IMR-90 (cell line): Measurements from ENCODE around the gene SHROOM3. TPM values are rescaled to one million over a fixed set of nuclear protein-coding genes. Genes with fewer than 3 reads are reported as not detected.

ENCODE experiments used
- ATAC-seq: fragments of 200-7000 bp; cut with Tn5 transposase; 2 replicates; pipeline ENCODE4 v1.9.1; 2020; ENCODE audit warnings: low read depth, mild to moderate bottlenecking, moderate library complexity
- BruUV-seq: library from RNA; stranded (reverse); fragments of 400-500 nt; replicated peaks from 2 replicates; lab custom pipeline; 2021; lab: Mats Ljungman, UMichigan
- CTCF ChIA-PET: fragments of 300-600 bp; formaldehyde crosslinking; extraction: SDS; loops from one replicate; lab custom pipeline; 2021; ENCODE audit warnings: antibody characterized with exemption; lab: Yijun Ruan, JAX
- POLR2A ChIA-PET: fragments of 300-600 bp; sonication (Branson Sonifier 250); formaldehyde crosslinking; loops from one replicate; lab custom pipeline; 2022; ENCODE audit warnings: antibody characterized with exemption; ENCODE audit not compliant: unreplicated experiment; lab: Charles Lee
- DNase-seq: peaks from one replicate; pipeline ENCODE4 v3.0.0; 2013
- H2AFZ ChIP-seq: replicated peaks from 2 replicates; pipeline ENCODE3; 2013; ENCODE audit warnings: low read length, mild to moderate bottlenecking; ENCODE audit not compliant: poor library complexity
- H2AK5ac ChIP-seq: 2 replicates; pipeline ENCODE4 v1.6.1; 2013; ENCODE audit warnings: low read depth, low read length, inconsistent platforms
- H2AK9ac ChIP-seq: replicated peaks from 2 replicates; pipeline ENCODE3; 2013; ENCODE audit warnings: mild to moderate bottlenecking, low read depth, low read length, moderate library complexity; ENCODE audit not compliant: poor library complexity
- H2BK120ac ChIP-seq: 2 replicates; pipeline ENCODE4 v1.6.1; 2013; ENCODE audit warnings: low read depth, low read length, inconsistent platforms
- H2BK15ac ChIP-seq: 3 replicates; pipeline ENCODE4 v1.6.1; 2013; ENCODE audit warnings: low read depth, low read length, inconsistent platforms
- H2BK20ac ChIP-seq: 2 replicates; pipeline ENCODE4 v1.6.1; 2013; ENCODE audit warnings: low read depth, mild to moderate bottlenecking, inconsistent platforms, low read length, moderate library complexity
- H2BK5ac ChIP-seq: 2 replicates; pipeline ENCODE4 v1.6.1; 2013; ENCODE audit warnings: mild to moderate bottlenecking, low read depth, low read length, inconsistent platforms; ENCODE audit not compliant: poor library complexity, severe bottlenecking
- H3K14ac ChIP-seq: replicated peaks from 2 replicates; pipeline ENCODE4 v1.6.1; 2013; ENCODE audit warnings: low read depth, low read length, inconsistent platforms
- H3K18ac ChIP-seq: 2 replicates; pipeline ENCODE4 v1.6.1; 2013; ENCODE audit warnings: low read depth, low read length, control low read depth
- H3K23ac ChIP-seq: 2 replicates; pipeline ENCODE4 v1.6.1; 2013; ENCODE audit warnings: low read depth, low read length, inconsistent platforms
- H3K27ac ChIP-seq: 2 replicates; pipeline ENCODE4 v1.5.1; 2013; ENCODE audit warnings: mild to moderate bottlenecking, control low read depth, low read length; ENCODE audit not compliant: insufficient read depth
- H3K27me3 ChIP-seq: 2 replicates; pipeline ENCODE4 v1.6.1; 2013; ENCODE audit warnings: low read length; ENCODE audit not compliant: control insufficient read depth, insufficient read depth
- H3K36me3 ChIP-seq: 2 replicates; pipeline ENCODE4 v1.6.1; 2013; ENCODE audit warnings: low read length, mixed read lengths; ENCODE audit not compliant: control insufficient read depth, insufficient read depth
- H3K4ac ChIP-seq: 2 replicates; pipeline ENCODE4 v1.6.1; 2013; ENCODE audit warnings: low read depth, low read length, inconsistent platforms
- H3K4me1 ChIP-seq: 2 replicates; pipeline ENCODE4 v1.6.1; 2013; ENCODE audit warnings: low read length, mixed read lengths; ENCODE audit not compliant: control insufficient read depth, insufficient read depth
- H3K4me2 ChIP-seq: 2 replicates; pipeline ENCODE4 v1.6.1; 2013; ENCODE audit warnings: low read depth, mild to moderate bottlenecking, control low read depth, low read length, moderate library complexity
- H3K4me3 ChIP-seq: 2 replicates; pipeline ENCODE4 v1.5.1; 2013; ENCODE audit warnings: low read depth, mild to moderate bottlenecking, control low read depth, low read length, moderate library complexity; ENCODE audit not compliant: insufficient read depth
- H3K56ac ChIP-seq: 2 replicates; pipeline ENCODE4 v1.6.1; 2013; ENCODE audit warnings: low read length, inconsistent platforms; ENCODE audit not compliant: insufficient read depth; ENCODE audit errors: extremely low read depth
- H3K79me1 ChIP-seq, 2 experiments: 2 replicates each; pipeline ENCODE4 v1.6.1; 2013; ENCODE audit warnings: low read length in 2 of 2, inconsistent platforms in 1 of 2, low read depth in 1 of 2
- H3K9ac ChIP-seq: 2 replicates; pipeline ENCODE4 v1.6.1; 2013; ENCODE audit warnings: low read depth, low read length, control low read depth
- H3K9me1 ChIP-seq: 2 replicates; pipeline ENCODE4 v1.6.1; 2013; ENCODE audit warnings: low read length, inconsistent platforms; ENCODE audit not compliant: insufficient read depth
- H3K9me3 ChIP-seq: 2 replicates; pipeline ENCODE4 v1.6.1; 2013; ENCODE audit warnings: low read length; ENCODE audit not compliant: control insufficient read depth, insufficient read depth
- H4K20me1 ChIP-seq: 2 replicates; pipeline ENCODE4 v1.6.1; 2013; ENCODE audit warnings: low read length, inconsistent platforms; ENCODE audit not compliant: insufficient read depth
- H4K5ac ChIP-seq: 2 replicates; pipeline ENCODE4 v1.6.1; 2013; ENCODE audit warnings: mild to moderate bottlenecking, low read depth, low read length, control low read depth
- H4K8ac ChIP-seq, 2 experiments: 2 replicates each; pipeline ENCODE4 v1.6.1; 2013; ENCODE audit warnings: low read depth in 2 of 2, low read length in 2 of 2, control low read depth in 1 of 2, inconsistent platforms in 1 of 2
- H4K91ac ChIP-seq: 2 replicates; pipeline ENCODE4 v1.6.1; 2013; ENCODE audit warnings: low read depth, low read length, inconsistent platforms; ENCODE audit not compliant: insufficient read depth
- BHLHE40 ChIP-seq: fragments of 150-350 bp; IDR thresholded peaks from 2 replicates; pipeline ENCODE4 v1.6.1; 2016; ENCODE audit warnings: mild to moderate bottlenecking, low read depth, low read length
- FOS ChIP-seq: fragments of 150-350 bp; IDR thresholded peaks from 2 replicates; pipeline ENCODE4 v1.6.1; 2016; ENCODE audit warnings: low read depth, low read length
- WGBS, 2 experiments: methylation state at CpG; one replicate each; pipeline versions ENCODE4 v1.1.5 to v1.1.7; 2013; ENCODE audit warnings: missing lambda C conversion rate in 2 of 2; ENCODE audit not compliant: insufficient read length in 1 of 2; ENCODE audit errors: extremely low coverage in 2 of 2; 5-methylcytosine and 5-hydroxymethylcytosine counted together
- dilution Hi-C: fragments of 300-500 bp; cut with HindIII; formaldehyde crosslinking; loops from one replicate; pipeline ENCODE4 v1.14.3; 2018; ENCODE audit warnings: low sequenced_read_pairs; ENCODE audit not compliant: unreplicated experiment
- in situ Hi-C: fragments of 300-500 bp; cut with MboI; formaldehyde crosslinking; loops from 3 replicates; pipeline ENCODE4 v1.14.3; 2019; ENCODE audit warnings: low sequenced_read_pairs, inconsistent platforms, mixed read lengths
- intact Hi-C: fragments of 100-400 bp; cut with micrococcal nuclease; formaldehyde crosslinking; loops from 2 replicates; pipeline ENCODE4 v1.10.0; 2022
- polyA plus RNA-seq, 3 experiments: library from polyadenylated mRNA; depleted of rRNA; stranded (reverse); fragments of >200 nt; gene quantifications; 2 replicates each; pipeline ENCODE4 v1.2.3, GENCODE V29; 2012; ENCODE audit warnings: low replicate concordance in 1 of 3
- total RNA-seq: library from RNA; depleted of rRNA; stranded (reverse); fragments of >200 nt; gene quantifications from 2 replicates; pipeline ENCODE4 v1.2.3, GENCODE V29; 2012

SHROOM3 gene
- total and polyA plus RNA-seq, 2 of the 4 experiments (the other 2 are of a cell fraction) = 10.8 to 19.5 TPM

- in situ Hi-C loops (no loop called here), dilution Hi-C loops (no loop called here), intact Hi-C loops (loop anchor here (5.0 kb wide), 1 partner anchor 43 kb away; no protein-coding TSS in a partner anchor)
- ChIA-PET CTCF (interaction anchor here (0.6 kb wide), 1 partner anchor 23 kb away, joined by 4 read pairs; no protein-coding TSS in a partner anchor), POLR2A (no interaction called here)
- Histone ChIP-seq H3K79me1 (peaks cover 0 to 11% of the 10 kb centered on the region in 2 experiments; a peak in 3 of 4 replicates), H4K5ac (no peak overlapping the region), H4K20me1 (no peaks in the 10 kb centered on the region), H3K4ac (peak overlapping the region; percentile 84), H3K36me3 (no peaks in the 10 kb centered on the region), H3K14ac (peak overlapping the region; percentile 71), H2AK9ac (peak overlapping the region; percentile 81), H3K4me1 (peaks cover 10% of the 10 kb centered on the region), H3K27ac (no peak overlapping the region), H2BK120ac (peak overlapping the region; percentile 70), H3K4me2 (no peak overlapping the region), H4K91ac (peak overlapping the region; percentile 55; the same call in 1 of the 2 replicates), H3K18ac (no peak overlapping the region), H3K27me3 (no peaks in the 10 kb centered on the region), H4K8ac (peak overlapping the region in 1 of 2 experiments; percentile 53; a peak in 1 of 4 replicates), H2AFZ (no peak overlapping the region), H3K9me3 (no peaks in the 10 kb centered on the region), H3K9me1 (peaks cover 16% of the 10 kb centered on the region), H3K4me3 (no peak overlapping the region), H2AK5ac (peak overlapping the region; percentile 93), H3K9ac (no peak overlapping the region), H2BK5ac (no peak overlapping the region), H3K56ac (no peak overlapping the region), H3K23ac (peak overlapping the region; percentile 73; the same call in 1 of the 2 replicates), H2BK15ac (peak overlapping the region; percentile 68; the same call in 1 of the 3 replicates), H2BK20ac (peak overlapping the region; percentile 92)
- 0% methylated on average over 1 of the region's 6 CpGs; no CpG with 5 or more reads in 1 of the 2 experiments for WGBS, 2 experiments
- DNase-seq (peak; percentile 40), ATAC-seq (no peak; the same call in 1 of the 2 replicates)
- no TSS peak for BruUV-seq
- no peak for TF ChIP-seq BHLHE40
- peak; percentile 52; the same call in 1 of the 2 replicates for TF ChIP-seq FOS
These were observed 170.1 kb downstream of the SHROOM3 start for GRCh38 chr4:76605099-76605563.
